A549 (cell line): ENCODE measurements around the gene FAM124B. TPM values are rescaled to one million over a fixed set of nuclear protein-coding genes. Genes with fewer than 3 reads are reported as not detected.

Experiments used
- ATAC-seq, 2 experiments: fragments of 200-7000 bp in 1 of 2; fragments of >200 bp in 1 of 2; cut with Nextera tagmentation in 1 of 2; cut with Tn5 transposase in 1 of 2; 3 replicates each; pipeline versions ENCODE4 v1.8.0 to v1.9.1; 2018 to 2020; ENCODE audit warnings: mild to moderate bottlenecking in 1 of 2, moderate library complexity in 1 of 2
- CTCF ChIA-PET: fragments of 300-600 bp; sonication (Branson Sonifier 250); formaldehyde crosslinking; extraction: SDS; loops from one replicate; lab custom pipeline; 2021; ENCODE audit warnings: antibody characterized with exemption, inconsistent platforms; lab: Yijun Ruan, JAX
- POLR2A ChIA-PET: fragments of 350-600 bp; formaldehyde crosslinking; extraction: SDS; loops from one replicate; lab custom pipeline; 2021; ENCODE audit warnings: antibody characterized with exemption, inconsistent platforms; lab: Yijun Ruan, JAX
- DNase-seq, 2 experiments: peaks; one replicate each; pipeline versions ENCODE4 v3.0.0 to v3.0.0-alpha.2; 2011 to 2016; ENCODE audit warnings: low read depth in 1 of 2, low spot score in 1 of 2
- FAIRE-seq: peaks from 2 replicates; lab custom pipeline; 2011; peaks lifted over from hg19 to GRCh38; lab: Jason Lieb, UNC
- H3K27ac ChIP-seq, 2 experiments: fragments of >200 bp; sonication (Bioruptor Twin); formaldehyde crosslinking; 3 replicates each; pipeline ENCODE4 v1.5.1; 2016 to 2017
- H3K4me1 ChIP-seq: fragments of >200 bp; sonication (Bioruptor Twin); formaldehyde crosslinking; 3 replicates; pipeline ENCODE4 v1.6.1; 2016
- H3K4me2 ChIP-seq: fragments of >200 bp; sonication (Bioruptor Twin); formaldehyde crosslinking; 3 replicates; pipeline ENCODE4 v1.6.1; 2016
- H3K4me3 ChIP-seq: fragments of >200 bp; sonication (Bioruptor Twin); formaldehyde crosslinking; 3 replicates; pipeline ENCODE4 v1.5.1; 2016
- H3K9me3 ChIP-seq: fragments of >200 bp; sonication (Bioruptor Twin); formaldehyde crosslinking; 3 replicates; pipeline ENCODE4 v1.6.1; 2016
- CBX2 ChIP-seq: fragments of 200-600 bp; sonication (generic); IDR thresholded peaks from 2 replicates; pipeline ENCODE4 v1.6.1; 2016; ENCODE audit warnings: low read depth, mild to moderate bottlenecking, borderline replicate concordance
- CBX8 ChIP-seq: fragments of 200-600 bp; sonication (generic); IDR thresholded peaks from 2 replicates; pipeline ENCODE4 v1.6.1; 2016
- CEBPB ChIP-seq, 2 experiments: fragments of >200 bp in 1 of 2; sonication (Bioruptor Twin) in 1 of 2; formaldehyde crosslinking in 1 of 2; IDR thresholded peaks; 2 replicates each; pipeline ENCODE4 v1.6.1; 2012 to 2016
- CHD4 ChIP-seq: fragments of 200-600 bp; sonication (generic); IDR thresholded peaks from 2 replicates; pipeline ENCODE4 v1.6.1; 2016; ENCODE audit warnings: antibody characterized with exemption, mild to moderate bottlenecking, borderline replicate concordance
- EHF ChIP-seq: fragments of 250-450 bp; sonication (Bioruptor Pico); IDR thresholded peaks from 2 replicates; pipeline ENCODE4 v1.5.0; 2020; ENCODE audit warnings: mild to moderate bottlenecking
- EHMT2 ChIP-seq: fragments of 200-600 bp; sonication (generic); IDR thresholded peaks from 2 replicates; pipeline ENCODE4 v1.6.1; 2016; ENCODE audit warnings: antibody characterized with exemption, low read depth, mild to moderate bottlenecking, moderate library complexity
- EP300 ChIP-seq, 2 experiments: fragments of >200 bp; sonication (Bioruptor Twin); formaldehyde crosslinking; IDR thresholded peaks; 2 replicates in 1 of 2; 3 replicates in 1 of 2; pipeline ENCODE4 v1.6.1; 2016 to 2017
- FOSB ChIP-seq: fragments of 250-450 bp; sonication (Bioruptor Pico); IDR thresholded peaks from 2 replicates; pipeline ENCODE4 v1.5.0; 2020; ENCODE audit warnings: mild to moderate bottlenecking, moderate library complexity
- GATA3 ChIP-seq: IDR thresholded peaks from 2 replicates; pipeline ENCODE4 v1.6.1; 2012; ENCODE audit warnings: borderline replicate concordance
- HEYL ChIP-seq: fragments of 250-450 bp; sonication (Bioruptor Pico); IDR thresholded peaks from 2 replicates; pipeline ENCODE4 v1.8.0; 2021; ENCODE audit warnings: mild to moderate bottlenecking, moderate library complexity
- HOXA7 ChIP-seq: fragments of 250-450 bp; sonication (Bioruptor Pico); IDR thresholded peaks from 2 replicates; pipeline ENCODE4 v1.5.0; 2020; ENCODE audit warnings: mild to moderate bottlenecking, moderate library complexity
- KDM1A ChIP-seq: fragments of 200-600 bp; sonication (generic); IDR thresholded peaks from 2 replicates; pipeline ENCODE4 v1.6.1; 2016; ENCODE audit warnings: low read depth, mild to moderate bottlenecking
- MAFK ChIP-seq: fragments of 450-650 bp; IDR thresholded peaks from 2 replicates; pipeline ENCODE4 v1.6.1; 2014; ENCODE audit not compliant: partially characterized antibody
- MYC ChIP-seq: IDR thresholded peaks from 2 replicates; pipeline ENCODE4 v1.6.1; 2012; ENCODE audit warnings: mild to moderate bottlenecking, inconsistent platforms, low read length, improper control_type of control experiment, borderline replicate concordance
- NR3C1 ChIP-seq: fragments of >200 bp; sonication (Bioruptor Twin); formaldehyde crosslinking; IDR thresholded peaks from 3 replicates; pipeline ENCODE4 v1.6.1; 2017
- POLR2A ChIP-seq: IDR thresholded peaks from 2 replicates; pipeline ENCODE4 v1.6.1; 2012; ENCODE audit warnings: mild to moderate bottlenecking, low read length
- POLR2AphosphoS2 ChIP-seq: conservative IDR thresholded peaks from 2 replicates; pipeline ENCODE4 v1.6.1; 2012; ENCODE audit warnings: low read length, improper control_type of control experiment, inconsistent platforms
- RAD21 ChIP-seq, 2 experiments: fragments of >200 bp in 1 of 2; sonication (Bioruptor Twin) in 1 of 2; formaldehyde crosslinking in 1 of 2; IDR thresholded peaks in 1 of 2; conservative IDR thresholded peaks in 1 of 2; 2 replicates in 1 of 2; 3 replicates in 1 of 2; pipeline ENCODE4 v1.6.1; 2012 to 2018; ENCODE audit warnings: inconsistent platforms in 1 of 2
- RFX5 ChIP-seq: fragments of 450-650 bp; IDR thresholded peaks from 2 replicates; pipeline ENCODE4 v1.7.1; 2014; ENCODE audit warnings: antibody characterized with exemption, mild to moderate bottlenecking, moderate library complexity
- RNF2 ChIP-seq: fragments of 200-600 bp; sonication (generic); IDR thresholded peaks from 2 replicates; pipeline ENCODE4 v1.6.1; 2016; ENCODE audit warnings: low read depth, mild to moderate bottlenecking, antibody characterized with exemption, moderate library complexity, borderline replicate concordance
- SMC3 ChIP-seq: fragments of >200 bp; sonication (Bioruptor Twin); formaldehyde crosslinking; IDR thresholded peaks from 3 replicates; pipeline ENCODE4 v1.6.1; 2018; ENCODE audit warnings: inconsistent platforms
- TFCP2L1 ChIP-seq: fragments of 250-450 bp; sonication (Bioruptor Pico); IDR thresholded peaks from 2 replicates; pipeline ENCODE4 v1.5.0; 2021; ENCODE audit warnings: mild to moderate bottlenecking
- WGBS: methylation state at CpG from one replicate; pipeline ENCODE4 v1.1.6; 2017; ENCODE audit errors: missing lambda C conversion rate; 5-methylcytosine and 5-hydroxymethylcytosine counted together
- polyA plus RNA-seq, 4 experiments: library from polyadenylated mRNA; depleted of rRNA in 3 of 4; stranded (reverse); fragments of >200 nt; fragmentation: RNase III in 1 of 4; extraction: RNeasy Plus Mini Kit Qiagen cat#74134 plus additional on column Dnase treatment in 1 of 4; gene quantifications; 2 replicates in 3 of 4; 3 replicates in 1 of 4; pipeline ENCODE4 v1.2.3, GENCODE V29; 2011 to 2017
- TF ChIP-seq, protein P1 (sequence below): fragments of 450-650 bp; IDR thresholded peaks from 2 replicates; pipeline ENCODE4 v1.6.1; 2014; ENCODE audit warnings: antibody characterized with exemption
- TF ChIP-seq, protein P2 (sequence below): fragments of 200-600 bp; sonication (generic); IDR thresholded peaks from 2 replicates; pipeline ENCODE4 v1.6.1; 2016; ENCODE audit warnings: antibody characterized with exemption, mild to moderate bottlenecking, moderate library complexity
- TF ChIP-seq, protein P3 (sequence below): fragments of 250-450 bp; sonication (Bioruptor Pico); IDR thresholded peaks from 2 replicates; pipeline ENCODE4 v1.5.0; 2020; ENCODE audit warnings: low read depth, mild to moderate bottlenecking, moderate library complexity

Gene FAM124B
- polyA plus RNA-seq, 2 of the 4 experiments (the other 2 are of a cell fraction): not detected

DNA sequence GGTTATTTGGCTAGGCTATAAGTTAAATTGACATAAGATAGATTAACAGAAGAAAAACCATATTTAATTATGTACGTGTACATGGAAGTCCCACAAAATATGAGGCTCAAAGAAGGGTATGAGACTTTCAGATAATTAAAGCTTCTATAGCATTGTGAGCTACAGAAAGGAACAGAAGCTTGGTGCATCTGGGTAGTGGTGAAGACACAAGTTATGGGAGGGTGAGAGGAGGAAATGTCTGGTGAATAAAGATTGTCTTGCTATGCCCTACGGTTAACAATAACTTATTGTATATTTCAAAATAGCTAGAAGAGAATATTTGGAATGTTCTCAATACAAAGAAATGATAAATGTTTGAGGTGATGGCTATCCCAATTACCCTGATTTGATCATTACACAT is 6.8 kb upstream of the FAM124B start:
- Histone ChIP-seq H3K27ac (no peak overlapping the region), H3K9me3 (peaks cover 12% of the 10 kb centered on the region; the same call in 1 of the 3 replicates), H3K4me3 (no peak overlapping the region), H3K4me1 (no peaks in the 10 kb centered on the region), H3K4me2 (no peak overlapping the region)
- DNase-seq (no peak), ATAC-seq (no peak), FAIRE-seq (no peak)
- ChIA-PET CTCF (interaction anchor here (0.7 to 1.6 kb wide), 3 partner anchors 10 to 40 kb away, joined by 3 to 5 read pairs (median 4); no protein-coding TSS in a partner anchor), POLR2A (no interaction called here)
- 53% methylated on average over 2 of the region's 2 CpGs for WGBS
- TF ChIP-seq RFX5 (no peak), HEYL (CRISPR knock-in tag) (no peak), POLR2A (no peak)
- TF ChIP-seq, protein P1, sequence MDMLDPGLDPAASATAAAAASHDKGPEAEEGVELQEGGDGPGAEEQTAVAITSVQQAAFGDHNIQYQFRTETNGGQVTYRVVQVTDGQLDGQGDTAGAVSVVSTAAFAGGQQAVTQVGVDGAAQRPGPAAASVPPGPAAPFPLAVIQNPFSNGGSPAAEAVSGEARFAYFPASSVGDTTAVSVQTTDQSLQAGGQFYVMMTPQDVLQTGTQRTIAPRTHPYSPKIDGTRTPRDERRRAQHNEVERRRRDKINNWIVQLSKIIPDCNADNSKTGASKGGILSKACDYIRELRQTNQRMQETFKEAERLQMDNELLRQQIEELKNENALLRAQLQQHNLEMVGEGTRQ: no peak

DNA sequence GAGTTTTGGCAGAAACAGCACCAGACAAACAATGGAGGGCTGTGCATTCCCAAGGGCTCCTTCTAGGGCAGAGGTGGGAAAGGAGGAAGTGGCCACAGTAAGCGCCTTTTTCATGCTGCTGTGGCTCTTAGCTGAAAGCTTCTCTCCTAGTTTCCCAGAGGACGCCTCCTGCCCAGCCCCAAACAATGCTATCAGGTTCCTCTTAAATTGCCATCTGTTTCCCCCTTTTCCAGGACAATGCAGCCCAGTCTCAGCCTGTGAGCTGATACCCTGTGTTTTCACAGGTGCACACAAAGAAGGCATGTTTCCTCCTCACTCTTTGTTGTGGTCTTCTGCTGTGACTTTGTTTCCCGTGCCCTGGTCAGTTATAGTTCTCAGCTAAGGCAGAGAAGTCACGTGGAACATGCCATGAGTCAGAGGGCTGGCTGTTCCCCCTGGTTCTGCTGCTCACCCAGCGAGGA is 5.4 kb upstream of the FAM124B start:
- Histone ChIP-seq H3K27ac (no peak overlapping the region), H3K4me1 (no peaks in the 10 kb centered on the region), H3K4me2 (no peak overlapping the region), H3K4me3 (no peak overlapping the region), H3K9me3 (peaks cover 12% of the 10 kb centered on the region; the same call in 1 of the 3 replicates)
- POLR2A ChIA-PET: no interaction called here
- CTCF ChIA-PET: interaction anchor here (1.2 kb wide), 1 partner anchor 9 kb away, joined by 6 read pairs; no protein-coding TSS in a partner anchor
- FAIRE-seq (no peak), DNase-seq (no peak), ATAC-seq (no peak)
- TF ChIP-seq NR3C1: no peak
- no peak for TF ChIP-seq RNF2
- TF ChIP-seq, protein P2, sequence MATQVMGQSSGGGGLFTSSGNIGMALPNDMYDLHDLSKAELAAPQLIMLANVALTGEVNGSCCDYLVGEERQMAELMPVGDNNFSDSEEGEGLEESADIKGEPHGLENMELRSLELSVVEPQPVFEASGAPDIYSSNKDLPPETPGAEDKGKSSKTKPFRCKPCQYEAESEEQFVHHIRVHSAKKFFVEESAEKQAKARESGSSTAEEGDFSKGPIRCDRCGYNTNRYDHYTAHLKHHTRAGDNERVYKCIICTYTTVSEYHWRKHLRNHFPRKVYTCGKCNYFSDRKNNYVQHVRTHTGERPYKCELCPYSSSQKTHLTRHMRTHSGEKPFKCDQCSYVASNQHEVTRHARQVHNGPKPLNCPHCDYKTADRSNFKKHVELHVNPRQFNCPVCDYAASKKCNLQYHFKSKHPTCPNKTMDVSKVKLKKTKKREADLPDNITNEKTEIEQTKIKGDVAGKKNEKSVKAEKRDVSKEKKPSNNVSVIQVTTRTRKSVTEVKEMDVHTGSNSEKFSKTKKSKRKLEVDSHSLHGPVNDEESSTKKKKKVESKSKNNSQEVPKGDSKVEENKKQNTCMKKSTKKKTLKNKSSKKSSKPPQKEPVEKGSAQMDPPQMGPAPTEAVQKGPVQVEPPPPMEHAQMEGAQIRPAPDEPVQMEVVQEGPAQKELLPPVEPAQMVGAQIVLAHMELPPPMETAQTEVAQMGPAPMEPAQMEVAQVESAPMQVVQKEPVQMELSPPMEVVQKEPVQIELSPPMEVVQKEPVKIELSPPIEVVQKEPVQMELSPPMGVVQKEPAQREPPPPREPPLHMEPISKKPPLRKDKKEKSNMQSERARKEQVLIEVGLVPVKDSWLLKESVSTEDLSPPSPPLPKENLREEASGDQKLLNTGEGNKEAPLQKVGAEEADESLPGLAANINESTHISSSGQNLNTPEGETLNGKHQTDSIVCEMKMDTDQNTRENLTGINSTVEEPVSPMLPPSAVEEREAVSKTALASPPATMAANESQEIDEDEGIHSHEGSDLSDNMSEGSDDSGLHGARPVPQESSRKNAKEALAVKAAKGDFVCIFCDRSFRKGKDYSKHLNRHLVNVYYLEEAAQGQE: no peak
- 49% methylated on average over 5 of the region's 5 CpGs for WGBS

DNA sequence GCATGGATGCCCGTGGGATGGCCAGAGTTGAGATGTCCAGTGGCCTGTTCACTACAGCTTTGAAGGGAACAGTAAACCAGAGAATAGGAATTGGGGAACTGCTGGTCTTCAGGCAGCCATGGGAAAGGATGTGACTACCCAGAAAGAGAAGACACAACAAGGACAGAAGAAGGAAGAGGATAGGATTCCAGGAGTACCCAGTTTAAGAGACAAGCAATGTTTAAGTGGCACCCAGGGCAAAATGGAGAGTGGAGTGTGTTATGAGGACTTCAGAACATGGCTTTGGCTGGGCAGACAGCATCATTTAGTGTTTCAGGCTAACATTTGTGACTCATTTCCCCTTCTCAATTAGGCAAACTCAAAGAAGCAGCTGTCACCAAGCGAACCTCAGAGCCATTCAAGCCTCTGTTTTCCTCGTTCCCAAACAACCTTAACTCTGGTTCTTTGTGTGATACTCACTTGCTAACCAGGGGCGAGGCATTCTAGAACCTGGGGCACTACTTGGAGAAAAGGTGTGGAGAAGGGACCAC is 4.0 kb upstream of the FAM124B start:
- no peak overlapping the region for H3K27ac ChIP-seq
- 47% methylated on average over 4 of the region's 4 CpGs for WGBS
- DNase-seq: no peak
- no peak for TF ChIP-seq RAD21 (conservative IDR thresholded peaks at IDR 0.05 in 1 of 2, IDR thresholded peaks at IDR 0.05 in 1 of 2)
- no peak for TF ChIP-seq CEBPB (IDR thresholded peaks at IDR 0.05)
- TF ChIP-seq NR3C1: no peak
- no peak for TF ChIP-seq FOSB (CRISPR knock-in tag)
- TF ChIP-seq EHMT2: no peak
- TF ChIP-seq EHF (CRISPR knock-in tag): no peak
- TF ChIP-seq, protein P3, sequence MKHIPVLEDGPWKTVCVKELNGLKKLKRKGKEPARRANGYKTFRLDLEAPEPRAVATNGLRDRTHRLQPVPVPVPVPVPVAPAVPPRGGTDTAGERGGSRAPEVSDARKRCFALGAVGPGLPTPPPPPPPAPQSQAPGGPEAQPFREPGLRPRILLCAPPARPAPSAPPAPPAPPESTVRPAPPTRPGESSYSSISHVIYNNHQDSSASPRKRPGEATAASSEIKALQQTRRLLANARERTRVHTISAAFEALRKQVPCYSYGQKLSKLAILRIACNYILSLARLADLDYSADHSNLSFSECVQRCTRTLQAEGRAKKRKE (CRISPR knock-in tag): no peak
- TF ChIP-seq MYC: no peak
- TF ChIP-seq KDM1A: no peak
- TF ChIP-seq HOXA7 (CRISPR knock-in tag): no peak
- no peak for TF ChIP-seq CHD4
- TF ChIP-seq, protein P2: no peak
- no peak for TF ChIP-seq CBX2
- TF ChIP-seq POLR2AphosphoS2: no peak
- no peak for TF ChIP-seq EP300 (IDR thresholded peaks at IDR 0.05)
- TF ChIP-seq SMC3: no peak
- TF ChIP-seq GATA3: no peak
- no peak for TF ChIP-seq TFCP2L1
- no peak for TF ChIP-seq CBX8
- no peak for TF ChIP-seq MAFK
- TF ChIP-seq, all 56 proteins: peak for 0
- ChIA-PET CTCF (no interaction called here), POLR2A (no interaction called here)
- no peak overlapping the region for H3K4me2 ChIP-seq
- peaks cover 12% of the 10 kb centered on the region; the same call in 1 of the 3 replicates for H3K9me3 ChIP-seq
- no peak overlapping the region for H3K4me3 ChIP-seq
- no peak for FAIRE-seq
- ATAC-seq: no peak
- H3K4me1 ChIP-seq: no peaks in the 10 kb centered on the region
